DMS114 treated with DMSO at 0.1 percent for 48 hours (cell line): ENCODE data around the gene ANKRD1.

Experiments used
- DNase-seq: peaks from one replicate; lab custom pipeline; 2025; ENCODE audit not compliant: unreplicated experiment; lab: John Stamatoyannopoulos, UW

Gene ANKRD1

GRCh38 chr10:90936276-90936659, 15.4 kb upstream of the ANKRD1 start:
- no peak for DNase-seq

- no peak for DNase-seq
Observed at GRCh38 chr10:90935581-90936275, 14.8 kb upstream of the ANKRD1 start.

- no peak for DNase-seq
Observed at GRCh38 chr10:90930971-90931871, 10.3 kb upstream of the ANKRD1 start.

DNA sequence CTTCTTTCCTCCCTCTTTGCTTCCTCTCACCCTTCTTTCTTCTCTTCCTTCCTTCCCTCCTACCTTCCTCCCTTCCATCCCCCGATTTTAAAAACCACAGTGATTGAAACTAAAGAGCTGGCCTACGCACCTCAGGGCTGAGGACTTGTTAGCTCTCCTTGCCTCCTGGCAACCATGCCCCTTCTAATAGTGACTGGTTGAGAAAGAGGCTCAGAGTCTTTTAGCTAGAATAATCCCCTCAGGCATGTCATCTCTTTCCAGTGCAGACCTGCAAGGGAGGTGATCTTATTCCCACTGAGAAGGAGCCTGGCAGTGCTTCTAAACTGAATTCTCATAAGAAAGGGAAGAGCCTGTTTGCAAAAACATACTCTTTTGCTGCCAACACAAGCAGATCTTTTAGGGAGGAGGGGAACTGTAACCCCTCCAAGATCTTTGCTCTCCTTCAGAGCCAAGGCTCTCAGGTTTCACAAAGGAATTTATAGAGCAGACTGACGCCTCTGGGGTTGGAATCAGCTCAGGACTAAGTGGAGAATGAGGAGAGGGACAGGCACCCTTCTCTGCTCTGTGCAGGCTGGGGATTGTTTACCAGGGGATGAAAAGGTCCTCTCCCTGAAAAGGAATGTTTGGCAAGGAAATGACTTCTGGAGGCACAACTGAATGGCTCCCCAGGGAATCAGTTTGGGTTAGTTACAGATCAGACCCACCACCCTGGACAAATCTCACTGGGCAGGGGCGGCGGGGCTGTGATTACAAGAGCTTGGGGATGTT, 9.4 kb upstream of the ANKRD1 start:
- DNase-seq, result no peak

DNA sequence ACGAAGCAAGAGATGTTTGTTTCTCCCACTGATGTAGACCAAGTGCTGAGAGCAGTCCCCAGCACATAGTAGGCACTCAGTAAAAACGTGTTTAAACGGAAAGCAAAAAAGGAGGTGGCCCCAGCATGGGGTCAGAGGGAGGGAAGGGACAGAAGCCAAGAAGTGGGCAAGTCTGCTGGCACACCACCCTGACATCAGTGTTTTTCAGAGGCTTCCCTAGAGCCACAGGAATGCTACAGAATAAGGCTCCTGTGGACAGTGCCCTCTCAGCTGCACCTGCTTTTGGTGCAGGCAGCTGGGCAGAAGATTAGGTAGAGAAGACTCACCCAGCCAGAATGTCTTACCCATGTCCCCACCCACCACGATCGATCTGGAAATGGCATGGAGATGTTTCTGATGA, 8.3 kb upstream of the ANKRD1 start:
- DNase-seq, result no peak

- no peak for DNase-seq
Observed at GRCh38 chr10:90927293-90927692, 6.4 kb upstream of the ANKRD1 start.

DNA sequence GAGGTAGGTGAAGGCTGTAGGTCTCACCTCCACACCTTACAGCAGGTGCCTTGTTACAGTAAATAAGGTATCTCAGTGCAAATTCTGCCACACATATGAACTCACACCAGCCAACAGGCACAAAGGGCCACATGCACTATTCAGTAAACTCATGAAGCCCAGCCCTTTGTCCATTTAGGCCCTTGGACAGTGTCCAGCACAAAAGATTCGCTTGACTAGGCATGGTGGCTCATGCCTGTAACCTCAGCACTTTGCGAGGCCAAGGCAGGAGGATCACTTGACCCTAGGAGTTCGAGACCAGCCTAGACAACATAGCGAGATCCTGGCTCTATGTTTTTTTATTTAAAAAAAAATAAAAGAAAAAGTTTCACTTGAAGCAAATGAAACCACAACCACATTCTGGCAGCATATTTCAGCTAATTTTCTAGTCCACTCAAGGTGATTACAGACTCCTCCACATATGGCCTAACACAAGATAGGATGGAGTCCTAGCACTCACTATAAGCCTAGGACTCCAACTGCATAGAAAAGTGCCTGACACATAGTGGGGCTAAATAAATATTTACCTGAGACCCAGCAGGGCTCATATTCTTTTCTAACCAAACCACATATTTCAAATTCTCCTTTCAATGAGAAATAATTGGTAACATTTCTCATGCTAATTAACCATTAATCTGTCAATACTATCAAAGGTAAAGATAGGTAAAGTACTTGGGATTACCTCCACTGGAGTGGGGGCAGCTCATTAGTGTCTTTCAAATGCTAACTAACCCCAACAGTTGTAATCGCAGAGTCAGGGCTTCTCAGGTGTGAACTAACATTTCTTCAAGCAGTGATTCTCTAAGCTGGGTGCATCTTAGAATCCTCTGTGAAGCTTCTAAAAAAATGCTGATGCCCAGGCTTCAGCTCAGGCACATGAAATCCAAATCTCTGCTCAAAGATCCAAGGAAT, 4.5 kb upstream of the ANKRD1 start:
- no peak for DNase-seq

DNA sequence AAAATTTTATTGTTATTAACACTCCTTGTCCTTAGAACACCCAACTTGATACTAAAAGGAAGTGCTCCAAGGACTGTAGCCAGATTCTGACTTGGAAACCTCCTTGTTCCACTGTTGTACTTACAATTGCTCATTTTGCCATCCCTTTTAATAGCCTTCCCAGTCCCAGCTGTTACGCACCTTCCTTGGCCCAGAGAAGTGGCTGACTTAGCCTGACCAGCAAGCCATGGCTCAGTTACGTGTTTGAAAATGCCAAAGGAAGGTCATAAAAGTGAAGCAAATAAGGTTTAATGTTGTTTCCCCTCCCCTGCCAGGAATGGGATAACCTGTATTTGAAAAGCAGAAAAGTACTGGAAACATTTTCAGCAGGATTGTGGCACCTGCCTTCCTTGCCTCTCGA, 3.7 kb upstream of the ANKRD1 start:
- DNase-seq, result no peak

DNA sequence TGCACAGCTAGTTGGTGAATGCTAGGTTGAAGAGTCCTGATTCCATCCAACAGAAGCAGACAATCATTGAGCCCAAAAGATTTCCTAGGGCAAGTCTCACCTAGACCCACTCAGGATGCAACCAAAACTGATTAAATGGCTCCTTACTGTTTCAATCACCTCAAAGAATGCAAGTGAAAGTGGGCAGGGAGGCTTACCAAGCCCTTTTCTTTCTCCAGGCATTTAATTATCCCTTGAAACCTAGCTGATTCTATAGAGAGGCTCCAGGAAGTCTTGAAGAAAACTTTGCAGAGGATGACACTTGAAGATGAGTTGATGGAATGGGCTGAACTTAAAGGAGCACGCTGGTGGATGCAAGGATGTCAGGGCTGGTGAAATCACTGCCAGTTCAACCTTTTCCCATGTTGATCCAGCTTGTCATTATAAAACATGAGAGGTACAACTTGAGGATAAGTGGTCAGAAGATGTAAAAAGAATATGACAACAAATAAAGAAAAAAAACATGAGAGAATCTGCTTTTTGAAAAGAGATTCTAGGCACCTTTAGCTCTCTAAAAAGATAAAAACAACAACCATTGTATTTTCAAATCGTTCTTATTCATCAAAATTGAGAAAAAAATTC, 2.3 kb upstream of the ANKRD1 start:
- DNase-seq, result no peak

DNA sequence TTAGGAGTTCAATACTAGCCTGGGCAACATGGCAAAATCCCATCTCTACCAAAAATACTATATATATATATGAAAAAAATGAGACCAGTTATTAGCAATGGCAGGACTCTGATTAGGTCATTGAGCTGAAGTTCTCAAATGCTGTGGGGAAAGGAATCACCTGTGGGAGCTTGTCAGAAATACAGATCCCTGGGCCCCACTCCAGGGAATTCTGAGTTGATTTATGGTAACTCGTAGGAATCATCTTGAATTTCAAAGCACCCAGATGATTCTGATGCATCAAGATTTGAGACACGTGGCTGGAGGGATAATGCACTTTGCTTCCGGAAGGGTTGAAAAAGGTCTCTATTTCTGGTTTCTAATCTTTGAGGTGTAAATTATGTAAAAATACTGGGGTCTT, 1.0 kb upstream of the ANKRD1 start:
- no peak for DNase-seq

- no peak for DNase-seq
Observed at GRCh38 chr10:90919683-90920574, 958 bp downstream of the ANKRD1 start.

GRCh38 chr10:90917968-90918318, 2.9 kb downstream of the ANKRD1 start:
- DNase-seq, result no peak

DNA sequence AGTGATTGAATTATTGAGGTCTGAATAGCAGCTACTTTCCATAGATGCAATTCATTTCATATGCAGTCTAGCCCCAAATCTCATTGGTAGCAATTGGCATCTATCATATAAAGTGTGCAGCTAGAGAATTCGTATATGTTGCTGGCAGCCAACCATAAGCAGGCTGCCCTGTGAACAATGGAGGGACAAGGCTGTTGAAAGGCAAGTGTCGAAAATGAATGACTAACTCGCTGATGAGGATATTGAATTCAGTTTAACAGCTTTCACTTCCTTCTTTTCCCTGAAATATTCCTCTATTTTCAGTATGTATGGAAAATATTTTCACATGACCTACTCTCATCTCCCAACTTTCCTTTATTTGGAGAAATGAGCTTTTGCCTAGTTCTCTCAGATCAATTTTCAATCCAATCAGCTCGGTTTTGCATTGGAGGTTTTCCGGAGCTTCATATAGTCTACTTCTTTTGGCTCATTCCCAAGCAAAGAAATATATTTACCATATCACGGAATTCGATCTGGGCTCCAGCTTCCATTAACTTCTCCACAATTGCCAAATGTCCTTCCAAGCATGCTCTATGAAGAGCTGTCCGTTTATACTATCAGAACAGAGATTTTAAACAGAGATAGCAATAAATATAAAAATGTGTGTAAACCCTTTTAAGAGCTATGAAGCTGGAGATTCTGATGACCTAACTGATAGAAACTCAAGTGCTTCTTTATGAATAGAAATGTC, 3.5 kb downstream of the ANKRD1 start:
- no peak for DNase-seq

DNA sequence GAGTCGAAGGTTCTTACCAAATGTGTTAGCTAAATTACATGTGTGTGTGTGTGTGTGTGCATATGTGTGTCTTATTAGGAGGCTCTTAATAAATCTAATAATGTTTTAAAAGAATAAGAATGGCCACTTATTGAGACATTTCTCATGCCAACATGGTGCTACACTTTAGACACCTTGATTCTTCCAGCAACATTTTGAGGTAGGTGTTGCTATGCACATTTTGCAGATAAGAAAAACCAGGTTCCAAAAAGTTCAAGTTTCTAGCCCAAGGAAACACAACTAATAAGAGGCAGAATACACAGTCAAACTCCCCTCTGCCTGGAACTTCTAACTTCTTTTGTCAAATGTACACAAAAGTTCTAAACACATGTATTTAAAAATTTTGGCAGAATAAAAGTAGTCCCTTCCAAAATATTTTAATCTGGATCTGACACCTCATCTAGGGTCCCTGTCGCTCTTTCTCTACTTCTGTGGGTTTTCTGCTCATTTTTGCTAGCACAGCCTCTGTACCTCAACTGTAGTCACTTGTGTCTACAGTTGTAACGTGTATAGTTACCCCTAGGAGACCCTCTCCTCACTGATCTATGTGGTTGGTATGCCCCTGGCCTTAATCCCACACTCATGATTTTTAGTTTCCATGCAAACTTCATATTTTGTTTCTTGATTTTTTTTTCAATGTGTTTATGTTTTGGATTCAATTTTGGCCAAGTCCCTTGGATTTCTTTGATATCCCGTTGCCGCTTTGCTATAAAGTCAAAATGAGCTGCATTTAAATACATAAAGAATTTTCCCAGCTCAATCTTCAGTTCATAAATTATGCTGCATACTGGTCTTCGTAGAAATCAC, 4.3 kb downstream of the ANKRD1 start:
- DNase-seq, result no peak

DNA sequence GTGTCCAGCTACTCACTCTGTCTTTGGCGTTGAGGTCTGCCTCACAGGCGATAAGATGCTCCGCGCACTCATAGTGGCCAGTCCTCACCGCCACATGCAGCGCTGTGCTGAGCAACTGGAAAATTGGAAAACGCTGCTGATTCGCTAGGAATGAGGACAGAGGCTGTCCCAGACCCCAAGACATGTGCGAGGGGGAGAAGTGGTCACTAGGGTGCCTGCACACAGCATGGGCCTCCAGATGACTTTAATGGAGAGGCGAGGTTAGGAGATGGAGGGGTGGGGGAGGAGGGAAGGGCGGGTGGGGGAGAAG, 5.2 kb downstream of the ANKRD1 start:
- no peak for DNase-seq

GRCh38 chr10:90914992-90915765, 5.7 kb downstream of the ANKRD1 start:
- DNase-seq, result no peak

- no peak for DNase-seq
Observed at GRCh38 chr10:90913774-90914420, 7.0 kb downstream of the ANKRD1 start.
